Erythroblast (primary cell): ENCODE data around the gene UCHL3.

Experiments used
- GATA1 ChIP-seq: IDR thresholded peaks from 2 replicates; pipeline ENCODE4 v1.6.1; 2011; ENCODE audit warnings: low read depth, mild to moderate bottlenecking, control low read depth, low read length, moderate library complexity
- POLR2A ChIP-seq: IDR thresholded peaks from 2 replicates; pipeline ENCODE4 v1.6.1; 2011; ENCODE audit warnings: mild to moderate bottlenecking, low read length

DNA sequence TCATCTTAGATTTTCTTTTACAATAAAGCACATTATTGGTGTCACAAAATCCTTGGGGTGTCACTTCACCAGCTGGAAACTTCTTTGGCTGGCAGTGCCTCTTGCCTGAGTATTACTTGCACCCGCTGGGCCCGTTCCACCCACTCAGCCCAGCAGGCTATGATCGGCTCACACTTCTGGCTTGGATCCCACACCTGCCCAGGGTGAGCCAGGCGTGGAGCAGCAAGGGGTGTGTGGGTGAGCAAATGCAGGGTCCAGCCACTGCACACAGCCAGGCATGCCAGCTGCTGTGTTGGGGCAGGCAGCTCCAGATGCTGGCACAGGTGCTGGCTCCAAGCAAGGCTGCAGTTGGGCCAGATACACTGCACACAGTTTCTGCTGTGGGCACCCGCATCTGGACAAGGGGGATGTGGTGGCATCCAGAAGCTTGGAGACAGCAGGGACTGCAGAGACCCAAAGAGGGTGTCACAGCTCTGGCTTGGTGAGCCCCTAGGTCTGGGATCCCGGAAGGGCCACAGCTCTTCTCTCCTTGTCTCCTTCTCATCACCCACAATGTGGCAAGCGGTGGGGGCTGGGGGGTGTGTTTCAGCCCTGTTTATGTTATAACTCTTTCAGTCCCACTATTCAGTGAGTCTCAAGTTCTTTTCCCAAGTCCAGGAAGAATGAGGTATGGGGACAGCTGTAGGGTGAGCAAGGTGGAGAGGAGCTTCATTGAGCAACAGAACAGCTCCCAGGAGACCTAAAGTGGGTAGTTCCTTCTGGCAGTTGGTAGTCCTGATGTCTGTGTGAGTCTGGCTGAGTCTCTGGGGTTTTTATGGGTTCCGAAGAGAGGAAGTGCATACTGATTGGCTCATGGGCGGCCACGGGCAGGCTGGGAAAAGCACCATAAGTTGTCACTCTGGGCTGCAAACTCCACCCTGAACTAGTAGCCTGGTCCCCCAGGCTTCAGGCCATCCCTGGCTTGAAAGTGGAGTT, 42.3 kb upstream of the UCHL3 start:
- no peak for TF ChIP-seq POLR2A
- no peak for TF ChIP-seq GATA1
